DOHH2 (cell line): ENCODE data around the gene ZFYVE16.

ENCODE experiments used
- H3F3A ChIP-seq: fragments of 200-600 bp; sonication (generic), shearing (Covaris generic); 2 replicates; pipeline ENCODE4 v1.6.0; 2016; ENCODE audit warnings: antibody characterized with exemption, mild to moderate bottlenecking; ENCODE audit not compliant: control insufficient read depth, insufficient read depth
- H3K27ac ChIP-seq: fragments of 200-600 bp; sonication (generic); 2 replicates; pipeline ENCODE4 v1.5.1; 2014; ENCODE audit warnings: low read depth, mild to moderate bottlenecking, low read length, moderate library complexity
- H3K27me3 ChIP-seq: fragments of 200-600 bp; sonication (generic); 2 replicates; pipeline ENCODE4 v1.6.1; 2014; ENCODE audit warnings: mild to moderate bottlenecking, low read length, mixed read lengths; ENCODE audit not compliant: control insufficient read depth
- H3K36me3 ChIP-seq: fragments of 200-600 bp; sonication (generic); 2 replicates; pipeline ENCODE4 v1.6.1; 2014; ENCODE audit warnings: mild to moderate bottlenecking, low read length, moderate library complexity, mixed read lengths; ENCODE audit not compliant: control insufficient read depth
- H3K4me1 ChIP-seq: fragments of 200-600 bp; sonication (generic); 2 replicates; pipeline ENCODE4 v1.6.1; 2014; ENCODE audit warnings: mild to moderate bottlenecking, low read length, mixed read lengths; ENCODE audit not compliant: control insufficient read depth
- H3K4me2 ChIP-seq: fragments of 200-600 bp; sonication (generic); 2 replicates; pipeline ENCODE4 v1.6.0; 2014; ENCODE audit warnings: mild to moderate bottlenecking, low read length, moderate library complexity
- H3K4me3 ChIP-seq: fragments of 200-600 bp; sonication (generic); 2 replicates; pipeline ENCODE4 v1.5.1; 2014; ENCODE audit warnings: mild to moderate bottlenecking, low read length, mixed read lengths
- H3K79me2 ChIP-seq: fragments of 200-600 bp; sonication (generic); 2 replicates; pipeline ENCODE4 v1.6.1; 2014; ENCODE audit warnings: mild to moderate bottlenecking, low read length, mixed read lengths; ENCODE audit not compliant: control insufficient read depth
- H3K9me2 ChIP-seq: fragments of 200-600 bp; sonication (generic); replicated peaks from 2 replicates; pipeline ENCODE4 v1.6.1; 2014; ENCODE audit warnings: mild to moderate bottlenecking, low read length, mixed read lengths; ENCODE audit not compliant: control insufficient read depth
- H3K9me3 ChIP-seq: fragments of 200-600 bp; sonication (generic); 2 replicates; pipeline ENCODE4 v1.6.1; 2014; ENCODE audit warnings: antibody characterized with exemption, low read length, mixed read lengths; ENCODE audit not compliant: control insufficient read depth, insufficient read depth
- H4K20me1 ChIP-seq: fragments of 200-600 bp; sonication (generic); 2 replicates; pipeline ENCODE4 v1.6.0; 2014; ENCODE audit warnings: low read depth, mild to moderate bottlenecking, antibody characterized with exemption, low read length, moderate library complexity; ENCODE audit not compliant: control insufficient read depth, insufficient read depth
- EZH2phosphoT487 ChIP-seq: fragments of 200-600 bp; sonication (generic); IDR thresholded peaks from 2 replicates; pipeline ENCODE4 v1.6.1; 2017; ENCODE audit warnings: borderline replicate concordance, mild to moderate bottlenecking, antibody characterized with exemption, low read length, moderate library complexity, mixed read lengths
- TF ChIP-seq, protein P1 (sequence below): fragments of 200-600 bp; sonication (generic); IDR thresholded peaks from one replicate; pipeline ENCODE4 v1.5.1; 2014; ENCODE audit warnings: antibody characterized with exemption, mild to moderate bottlenecking, low read depth, low read length; ENCODE audit not compliant: poor library complexity, severe bottlenecking

Gene ZFYVE16

DNA sequence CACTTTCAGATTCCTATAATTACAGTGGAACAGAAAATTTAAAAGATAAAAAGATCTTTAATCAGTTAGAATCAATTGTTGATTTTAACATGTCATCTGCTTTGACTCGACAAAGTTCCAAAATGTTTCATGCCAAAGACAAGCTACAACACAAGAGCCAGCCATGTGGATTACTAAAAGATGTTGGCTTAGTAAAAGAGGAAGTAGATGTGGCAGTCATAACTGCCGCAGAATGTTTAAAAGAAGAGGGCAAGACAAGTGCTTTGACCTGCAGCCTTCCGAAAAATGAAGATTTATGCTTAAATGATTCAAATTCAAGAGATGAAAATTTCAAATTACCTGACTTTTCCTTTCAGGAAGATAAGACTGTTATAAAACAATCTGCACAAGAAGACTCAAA, 29.5 kb downstream of the ZFYVE16 start:
- H3K4me3 ChIP-seq: no peak overlapping the region
- no peak overlapping the region for H3K27ac ChIP-seq
- H3K9me3 ChIP-seq: no peaks in the 10 kb centered on the region
- no peaks in the 10 kb centered on the region for H3K27me3 ChIP-seq
- no peaks in the 10 kb centered on the region for H3K4me1 ChIP-seq
- H3K4me2 ChIP-seq: no peak overlapping the region
- TF ChIP-seq, protein P1, sequence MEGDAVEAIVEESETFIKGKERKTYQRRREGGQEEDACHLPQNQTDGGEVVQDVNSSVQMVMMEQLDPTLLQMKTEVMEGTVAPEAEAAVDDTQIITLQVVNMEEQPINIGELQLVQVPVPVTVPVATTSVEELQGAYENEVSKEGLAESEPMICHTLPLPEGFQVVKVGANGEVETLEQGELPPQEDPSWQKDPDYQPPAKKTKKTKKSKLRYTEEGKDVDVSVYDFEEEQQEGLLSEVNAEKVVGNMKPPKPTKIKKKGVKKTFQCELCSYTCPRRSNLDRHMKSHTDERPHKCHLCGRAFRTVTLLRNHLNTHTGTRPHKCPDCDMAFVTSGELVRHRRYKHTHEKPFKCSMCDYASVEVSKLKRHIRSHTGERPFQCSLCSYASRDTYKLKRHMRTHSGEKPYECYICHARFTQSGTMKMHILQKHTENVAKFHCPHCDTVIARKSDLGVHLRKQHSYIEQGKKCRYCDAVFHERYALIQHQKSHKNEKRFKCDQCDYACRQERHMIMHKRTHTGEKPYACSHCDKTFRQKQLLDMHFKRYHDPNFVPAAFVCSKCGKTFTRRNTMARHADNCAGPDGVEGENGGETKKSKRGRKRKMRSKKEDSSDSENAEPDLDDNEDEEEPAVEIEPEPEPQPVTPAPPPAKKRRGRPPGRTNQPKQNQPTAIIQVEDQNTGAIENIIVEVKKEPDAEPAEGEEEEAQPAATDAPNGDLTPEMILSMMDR: no peak
- no peak for TF ChIP-seq EZH2phosphoT487
- H3F3A ChIP-seq: no peaks in the 10 kb centered on the region
- no peaks in the 10 kb centered on the region for H3K79me2 ChIP-seq
- no peaks in the 10 kb centered on the region for H4K20me1 ChIP-seq
- H3K36me3 ChIP-seq: no peaks in the 10 kb centered on the region; the same call in 1 of the 2 replicates
- H3K9me2 ChIP-seq: no peaks in the 10 kb centered on the region

DNA sequence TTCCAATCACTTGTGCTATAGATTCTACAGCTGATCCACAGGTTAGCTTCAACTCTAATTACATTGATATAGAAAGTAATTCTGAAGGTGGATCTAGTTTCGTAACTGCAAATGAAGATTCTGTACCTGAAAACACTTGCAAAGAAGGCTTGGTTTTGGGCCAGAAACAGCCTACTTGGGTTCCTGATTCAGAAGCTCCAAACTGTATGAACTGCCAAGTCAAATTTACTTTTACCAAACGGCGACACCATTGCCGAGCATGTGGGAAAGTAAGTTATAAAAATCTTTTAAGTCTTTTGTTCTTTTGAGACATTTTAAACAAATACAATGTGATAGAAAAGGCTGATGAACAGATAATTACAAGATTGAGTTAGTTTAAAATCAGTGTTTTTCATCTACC, 30.9 kb downstream of the ZFYVE16 start:
- Histone ChIP-seq H4K20me1 (no peaks in the 10 kb centered on the region), H3K9me2 (no peaks in the 10 kb centered on the region), H3K4me1 (no peaks in the 10 kb centered on the region), H3K27ac (no peak overlapping the region), H3K27me3 (no peaks in the 10 kb centered on the region), H3K79me2 (no peaks in the 10 kb centered on the region), H3K4me3 (no peak overlapping the region), H3K4me2 (no peak overlapping the region), H3K9me3 (no peaks in the 10 kb centered on the region), H3F3A (no peaks in the 10 kb centered on the region), H3K36me3 (no peaks in the 10 kb centered on the region; the same call in 1 of the 2 replicates)
- TF ChIP-seq EZH2phosphoT487: no peak
- TF ChIP-seq, protein P1: no peak

DNA sequence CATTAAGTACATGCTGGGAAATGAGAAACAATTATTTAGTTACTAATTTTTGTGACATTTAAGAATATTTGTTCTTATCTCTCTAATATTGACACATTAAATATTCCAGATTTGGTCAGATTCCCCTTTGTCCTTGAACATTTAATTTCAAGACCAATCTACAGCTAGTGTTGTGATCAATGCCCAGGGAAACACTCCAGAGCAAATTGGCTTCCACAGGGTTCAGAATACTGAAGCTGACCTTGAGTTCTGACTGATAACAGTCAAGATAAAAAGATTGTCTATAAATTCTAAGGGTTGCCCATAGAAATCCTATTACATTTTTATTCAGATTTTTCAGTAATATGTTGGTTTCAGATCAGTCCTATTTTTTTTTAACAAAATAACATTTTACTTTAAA, 31.3 kb downstream of the ZFYVE16 start:
- TF ChIP-seq EZH2phosphoT487: no peak
- TF ChIP-seq, protein P1: no peak
- no peaks in the 10 kb centered on the region for H3K79me2 ChIP-seq
- no peaks in the 10 kb centered on the region; the same call in 1 of the 2 replicates for H3K36me3 ChIP-seq
- no peaks in the 10 kb centered on the region for H3K9me2 ChIP-seq
- no peaks in the 10 kb centered on the region for H3F3A ChIP-seq
- H3K27ac ChIP-seq: no peak overlapping the region
- H4K20me1 ChIP-seq: no peaks in the 10 kb centered on the region
- no peaks in the 10 kb centered on the region for H3K27me3 ChIP-seq
- no peak overlapping the region for H3K4me2 ChIP-seq
- no peak overlapping the region for H3K4me3 ChIP-seq
- no peaks in the 10 kb centered on the region for H3K4me1 ChIP-seq
- H3K9me3 ChIP-seq: no peaks in the 10 kb centered on the region
